LNCaP clone FGC (cell line): ENCODE measurements around the gene GPR156.
"Not testable (repeated sequence)": the region's sequence is repeated elsewhere in the genome, so short reads cannot be mapped to it uniquely, and the experiment has no call there.

Experiments
- DNase-seq: peaks from one replicate; pipeline ENCODE4 v3.0.0-alpha.2; 2011; ENCODE audit warnings: low read depth
- H3K4me3 ChIP-seq: 2 replicates; pipeline ENCODE4 v1.5.1; 2011; ENCODE audit warnings: mild to moderate bottlenecking, low read depth, low read length, control low read depth
- TF ChIP-seq, protein P1 (sequence below): IDR thresholded peaks from 2 replicates; pipeline ENCODE4 v1.5.1; 2012; ENCODE audit warnings: mild to moderate bottlenecking; ENCODE audit not compliant: control insufficient read depth, insufficient read depth; ENCODE audit errors: extremely low read depth

The GPR156 gene

GRCh38 chr3:120157113-120157512 lies 127.9 kb downstream of the GPR156 start:
- H3K4me3 ChIP-seq: no peak overlapping the region
- TF ChIP-seq, protein P1, sequence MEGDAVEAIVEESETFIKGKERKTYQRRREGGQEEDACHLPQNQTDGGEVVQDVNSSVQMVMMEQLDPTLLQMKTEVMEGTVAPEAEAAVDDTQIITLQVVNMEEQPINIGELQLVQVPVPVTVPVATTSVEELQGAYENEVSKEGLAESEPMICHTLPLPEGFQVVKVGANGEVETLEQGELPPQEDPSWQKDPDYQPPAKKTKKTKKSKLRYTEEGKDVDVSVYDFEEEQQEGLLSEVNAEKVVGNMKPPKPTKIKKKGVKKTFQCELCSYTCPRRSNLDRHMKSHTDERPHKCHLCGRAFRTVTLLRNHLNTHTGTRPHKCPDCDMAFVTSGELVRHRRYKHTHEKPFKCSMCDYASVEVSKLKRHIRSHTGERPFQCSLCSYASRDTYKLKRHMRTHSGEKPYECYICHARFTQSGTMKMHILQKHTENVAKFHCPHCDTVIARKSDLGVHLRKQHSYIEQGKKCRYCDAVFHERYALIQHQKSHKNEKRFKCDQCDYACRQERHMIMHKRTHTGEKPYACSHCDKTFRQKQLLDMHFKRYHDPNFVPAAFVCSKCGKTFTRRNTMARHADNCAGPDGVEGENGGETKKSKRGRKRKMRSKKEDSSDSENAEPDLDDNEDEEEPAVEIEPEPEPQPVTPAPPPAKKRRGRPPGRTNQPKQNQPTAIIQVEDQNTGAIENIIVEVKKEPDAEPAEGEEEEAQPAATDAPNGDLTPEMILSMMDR: no peak
- no peak for DNase-seq

- TF ChIP-seq, protein P1: no peak
- H3K4me3 ChIP-seq: no peak overlapping the region
- DNase-seq: no peak
These were observed 128.3 kb downstream of the GPR156 start for GRCh38 chr3:120156699-120157098.

DNA sequence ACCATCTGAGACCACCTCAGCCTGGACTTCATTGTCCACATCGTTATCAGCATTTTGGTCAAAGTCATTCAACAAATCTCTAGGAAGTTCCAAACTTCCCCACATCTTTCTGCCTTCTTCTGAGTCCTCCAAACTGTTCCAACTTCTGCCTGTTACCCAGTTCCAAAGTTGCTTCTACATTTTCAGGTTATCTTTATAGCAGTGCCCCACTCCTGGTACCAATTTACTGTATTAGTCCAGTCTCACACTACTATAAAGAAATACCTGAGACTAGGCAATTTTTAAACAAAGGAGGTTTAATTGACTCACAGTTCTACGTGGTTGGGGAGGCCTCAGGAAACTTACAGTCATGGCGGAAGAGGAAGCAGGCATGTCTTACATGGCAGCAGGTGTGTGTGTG lies 129.3 kb downstream of the GPR156 start:
- H3K4me3 ChIP-seq: not testable (repeated sequence)

GRCh38 chr3:120155108-120155507 lies 129.9 kb downstream of the GPR156 start:
- TF ChIP-seq, protein P1: no peak
- no peak overlapping the region for H3K4me3 ChIP-seq
- DNase-seq: no peak

More for the DNA sequence above, 129.3 kb downstream of the GPR156 start:
- not testable (repeated sequence) for DNase-seq

GRCh38 chr3:120153294-120153693 lies 131.7 kb downstream of the GPR156 start:
- no peak for DNase-seq
- H3K4me3 ChIP-seq: no peak overlapping the region
- TF ChIP-seq, protein P1: no peak

- TF ChIP-seq, protein P1: no peak
- H3K4me3 ChIP-seq: no peak overlapping the region
- no peak for DNase-seq
These were observed 133.2 kb downstream of the GPR156 start for GRCh38 chr3:120151791-120152190.

GRCh38 chr3:120148187-120148949 lies 136.7 kb downstream of the GPR156 start:
- no peak for DNase-seq
- no peak overlapping the region for H3K4me3 ChIP-seq
- TF ChIP-seq, protein P1: no peak
